Pancreas (tissue), 10 donors: ENCODE measurements around the gene CABP5. TPM values are rescaled to one million over a fixed set of nuclear protein-coding genes. Genes with fewer than 3 reads are reported as not detected.

Experiments used
- ATAC-seq, 4 donors: fragments of 200-7000 bp; cut with Tn5 transposase; one replicate each; pipeline versions ENCODE4 v1.8.0 to v1.9.1; 2020; ENCODE audit warnings: mild to moderate bottlenecking in 4 of 4, moderate library complexity in 4 of 4
- DNase-seq, 6 donors: peaks; one replicate each; pipeline ENCODE4 v3.0.0-alpha.2; 2020
- FAIRE-seq: peaks from 2 replicates; lab custom pipeline; 2012; peaks lifted over from hg19 to GRCh38; lab: Jason Lieb, UNC
- H3K27ac ChIP-seq, 4 donors: fragments of 200-600 bp; sonication (generic); 1 replicate in 3 of 4; 2 replicates in 1 of 4; pipeline versions ENCODE4 v1.5.0 to v1.8.0; 2020
- H3K27me3 ChIP-seq, 4 donors: fragments of 200-600 bp; one replicate each; pipeline ENCODE4 v1.8.0; 2021
- H3K36me3 ChIP-seq, 3 donors: fragments of 200-600 bp; sonication (generic) in 1 of 3; one replicate each; pipeline versions ENCODE4 v1.5.0 to v1.8.0; 2020 to 2021
- H3K4me1 ChIP-seq, 3 donors: fragments of 200-600 bp; one replicate each; pipeline ENCODE4 v1.8.0; 2021
- H3K4me3 ChIP-seq, 4 donors: fragments of 200-600 bp; sonication (generic) in 2 of 4; one replicate each; pipeline versions ENCODE4 v1.5.0 to v1.8.0; 2020 to 2021
- H3K9me3 ChIP-seq, 4 donors: fragments of 200-600 bp; one replicate each; pipeline ENCODE4 v1.8.0; 2021
- CTCF ChIP-seq, 4 donors: fragments of 200-600 bp; sonication (generic) in 3 of 4; IDR thresholded peaks; one replicate each; pipeline versions ENCODE4 v1.5.0 to v1.8.0; 2021; ENCODE audit warnings: antibody characterized with exemption in 4 of 4
- WGBS, 2 donors: extraction: QIAGEN DNeasy Blood & Tissue Kit; methylation state at CpG; one replicate each; pipeline ENCODE4 v1.1.7; 2013; 5-methylcytosine and 5-hydroxymethylcytosine counted together
- intact Hi-C, 3 donors: fragments of 100-400 bp; cut with DNase I; formaldehyde crosslinking; loops; one replicate each; pipeline versions ENCODE4 v1.11.1 to v1.14.2; 2022
- polyA plus RNA-seq, 2 donors: library from polyadenylated mRNA; stranded (reverse); fragments of 200-250 nt; gene quantifications; one replicate each; pipeline ENCODE4 v1.2.3, GENCODE V29; 2013
- total RNA-seq, 6 donors: library from RNA; stranded (reverse); fragmentation: NEBNext Ultra II Directional in 4 of 6; extraction: Animal tissue kit (Norgen Biotek cat#: 25700) in 4 of 6; gene quantifications; one replicate each; pipeline versions ENCODE4 v1.2.1 to v1.2.4, GENCODE V29; 2021 to 2023
- donor health status: healthy with polysubstance abuse.
- donor health status: DM: no; HTN: no; CAD: no; lungs with moderate emphysema.
- donor health status: DM: no; HTN: no; CAD: no.
- donor health status: control.
- donor health status: control.
- donor health status: Bipolar disorder and iron deficiency.
- donor health status: DM: yes; HTN: yes; CAD: no.
- donor health status: DM: no; HTN: no; CAD: no.
- donor health status: DM: no; HTN: no; CAD: no.
- donor health status: DM: yes; HTN: yes; CAD: no.

Gene CABP5
- total and polyA plus RNA-seq, 8 donors, result not detected

- ATAC-seq (no peak), FAIRE-seq (no peak), DNase-seq (no peak)
- TF ChIP-seq CTCF (IDR thresholded peaks at IDR 0.05), result no peak
- H3K27me3 ChIP-seq, result no peaks in the 10 kb centered on the region
- no peaks in the 10 kb centered on the region for H3K4me1 ChIP-seq
- no peak overlapping the region for H3K4me3 ChIP-seq
- WGBS, 2 donors, result 73 to 76% methylated on average over 3 of the region's 3 CpGs
- H3K9me3 ChIP-seq, result no peaks in the 10 kb centered on the region
- no peak overlapping the region for H3K27ac ChIP-seq
- no peaks in the 10 kb centered on the region for H3K36me3 ChIP-seq
- intact Hi-C loops, result no loop called here
Measured at GRCh38 chr19:48020686-48021085, 23.2 kb downstream of the CABP5 start.

DNA sequence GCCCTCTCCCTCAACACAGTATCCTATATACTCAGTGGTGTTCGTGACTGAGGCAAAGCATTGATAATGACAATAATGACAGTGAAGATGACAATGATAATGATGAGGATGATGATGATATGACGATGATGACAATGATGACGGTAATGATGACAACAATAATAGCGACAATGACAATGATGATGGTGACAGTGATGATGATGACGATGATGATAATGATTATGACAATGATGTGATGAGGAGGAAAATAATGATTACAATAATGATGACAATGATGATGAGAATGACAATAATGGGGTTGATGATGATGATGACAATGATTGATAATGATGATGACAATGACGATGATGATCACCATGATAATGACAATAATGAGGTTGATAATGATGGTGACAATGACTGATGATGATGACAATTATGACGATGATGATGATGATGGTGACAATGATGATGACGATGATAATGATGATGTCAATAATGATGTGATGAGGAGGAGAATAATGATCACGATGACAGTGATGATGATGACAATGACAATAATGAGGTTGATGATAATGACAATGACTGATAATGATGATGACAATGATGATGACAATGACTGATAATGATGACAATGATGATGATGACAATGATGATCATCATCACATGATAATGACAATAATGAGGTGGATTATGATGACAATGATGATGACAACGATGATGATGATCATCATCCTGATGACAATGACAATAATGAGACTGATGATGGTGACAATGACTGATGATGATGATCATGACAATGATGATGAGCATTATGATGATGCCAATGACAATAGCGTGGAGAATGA, 32.7 kb downstream of the CABP5 start:
- WGBS, 2 donors, result 71 to 81% methylated on average over 11 of the region's 11 CpGs
- Histone ChIP-seq H3K27ac (no peak overlapping the region), H3K4me1 (no peaks in the 10 kb centered on the region), H3K36me3 (no peaks in the 10 kb centered on the region), H3K4me3 (no peak overlapping the region), H3K27me3 (no peaks in the 10 kb centered on the region), H3K9me3 (no peaks in the 10 kb centered on the region)
- intact Hi-C loops, result no loop called here
- ATAC-seq (no peak), DNase-seq (no peak), FAIRE-seq (no peak)
- no peak for TF ChIP-seq CTCF (IDR thresholded peaks at IDR 0.05)

- Histone ChIP-seq H3K36me3 (no peaks in the 10 kb centered on the region), H3K4me3 (no peak overlapping the region), H3K9me3 (no peaks in the 10 kb centered on the region), H3K27me3 (no peaks in the 10 kb centered on the region), H3K4me1 (no peaks in the 10 kb centered on the region), H3K27ac (no peak overlapping the region)
- FAIRE-seq (no peak), ATAC-seq (no peak), DNase-seq (no peak)
- intact Hi-C loops, result no loop called here
- WGBS, 2 donors, result 65 to 74% methylated on average over 6 of the region's 6 CpGs
- no peak for TF ChIP-seq CTCF (IDR thresholded peaks at IDR 0.05)
Measured at GRCh38 chr19:48006762-48007161, 37.1 kb downstream of the CABP5 start.

- Histone ChIP-seq H3K27ac (no peak overlapping the region), H3K9me3 (no peaks in the 10 kb centered on the region), H3K4me3 (no peak overlapping the region), H3K27me3 (no peaks in the 10 kb centered on the region), H3K36me3 (no peaks in the 10 kb centered on the region), H3K4me1 (no peaks in the 10 kb centered on the region)
- no peak for TF ChIP-seq CTCF (IDR thresholded peaks at IDR 0.05)
- DNase-seq, result no peak
- ATAC-seq, result no peak
- no peak for FAIRE-seq
- intact Hi-C loops, result no loop called here
- 57 to 60% methylated on average over 6 of the region's 6 CpGs for WGBS, 2 donors
Measured at GRCh38 chr19:48004236-48004635, 39.6 kb downstream of the CABP5 start.

- H3K36me3 ChIP-seq, result no peaks in the 10 kb centered on the region
- no peak for FAIRE-seq
- WGBS, 2 donors, result 63 to 71% methylated on average over 6 of the region's 6 CpGs
Measured at GRCh38 chr19:48000846-48001245, 43.0 kb downstream of the CABP5 start.

More at GRCh38 chr19:48000846-48001245, 43.0 kb downstream of the CABP5 start:
- no peaks in the 10 kb centered on the region for H3K27me3 ChIP-seq
- H3K4me3 ChIP-seq, result no peak overlapping the region
- H3K27ac ChIP-seq, result no peak overlapping the region
- no peaks in the 10 kb centered on the region for H3K4me1 ChIP-seq
- intact Hi-C loops, result no loop called here
- H3K9me3 ChIP-seq, result no peaks in the 10 kb centered on the region
- DNase-seq (no peak), ATAC-seq (no peak)
- no peak for TF ChIP-seq CTCF (IDR thresholded peaks at IDR 0.05)
